WTC11 (cell line): ENCODE measurements around the gene ARHGEF10L. TPM values are rescaled to one million over a fixed set of nuclear protein-coding genes. Genes with fewer than 3 reads are reported as not detected.
A peak's percentile ranks its signal among the peaks of the same experiment; 100 is the strongest.

Experiments used
- ATAC-seq: fragments of 200-7000 bp; cut with Tn5 transposase; 2 replicates; pipeline ENCODE4 v1.10.0; 2021; ENCODE audit warnings: mild to moderate bottlenecking, moderate library complexity
- CTCF ChIA-PET: fragments of 300-600 bp; sonication (Branson Sonifier 250); formaldehyde crosslinking; loops from one replicate; lab custom pipeline; 2021; ENCODE audit warnings: antibody characterized with exemption; lab: Charles Lee
- POLR2A ChIA-PET: fragments of 350-600 bp; sonication (Branson Sonifier 250); formaldehyde crosslinking; loops from one replicate; lab custom pipeline; 2021; ENCODE audit warnings: antibody characterized with exemption; lab: Charles Lee
- DNase-seq: peaks from one replicate; pipeline ENCODE4 v3.0.0; 2021; ENCODE audit warnings: low spot score
- H3K27ac Mint-ChIP-seq: 2 replicates; pipeline ENCODE4 v1.8.0; 2021; ENCODE audit warnings: mixed read lengths
- H3K27me3 Mint-ChIP-seq: 2 replicates; pipeline ENCODE4 v1.8.0; 2021; ENCODE audit warnings: low read depth, mild to moderate bottlenecking, moderate library complexity, mixed read lengths
- H3K36me3 Mint-ChIP-seq: 2 replicates; pipeline ENCODE4 v1.8.0; 2021; ENCODE audit warnings: mixed read lengths
- H3K4me1 Mint-ChIP-seq: 2 replicates; pipeline ENCODE4 v1.8.0; 2022; ENCODE audit warnings: mixed read lengths
- H3K4me3 Mint-ChIP-seq: 2 replicates; pipeline ENCODE4 v1.8.0; 2021; ENCODE audit warnings: mild to moderate bottlenecking, moderate library complexity, mixed read lengths
- H3K9me3 Mint-ChIP-seq: 2 replicates; pipeline ENCODE4 v1.8.0; 2021; ENCODE audit warnings: mixed read lengths
- E2F1 ChIP-seq: sonication (generic); formaldehyde crosslinking; IDR thresholded peaks from 2 replicates; pipeline ENCODE4 v1.8.0; 2022; ENCODE audit warnings: mild to moderate bottlenecking, missing genetic modification reagents
- EMX1 ChIP-seq: fragments of 250-450 bp; sonication (Bioruptor Pico); IDR thresholded peaks from 2 replicates; pipeline ENCODE4 v1.8.0; 2021; ENCODE audit warnings: mild to moderate bottlenecking
- NFE2L1 ChIP-seq: sonication (generic); formaldehyde crosslinking; IDR thresholded peaks from 2 replicates; pipeline ENCODE4 v1.8.1; 2023; ENCODE audit warnings: missing genetic modification reagents
- NR1H2 ChIP-seq: sonication (generic); formaldehyde crosslinking; IDR thresholded peaks from 2 replicates; pipeline ENCODE4 v1.9.0; 2021; ENCODE audit warnings: mild to moderate bottlenecking, moderate library complexity, missing genetic modification reagents
- NR2C2 ChIP-seq: sonication (generic); formaldehyde crosslinking; IDR thresholded peaks from 2 replicates; pipeline ENCODE4 v1.8.0; 2022; ENCODE audit warnings: mild to moderate bottlenecking, missing genetic modification reagents
- STAT6 ChIP-seq: sonication (generic); formaldehyde crosslinking; conservative IDR thresholded peaks from 2 replicates; pipeline ENCODE4 v1.8.1; 2023; ENCODE audit warnings: mild to moderate bottlenecking, low read depth, missing genetic modification reagents, moderate library complexity
- TP53 ChIP-seq: sonication (generic); formaldehyde crosslinking; IDR thresholded peaks from 2 replicates; pipeline ENCODE4 v1.8.1; 2023; ENCODE audit warnings: mild to moderate bottlenecking, missing genetic modification reagents
- USF1 ChIP-seq: sonication (generic); formaldehyde crosslinking; IDR thresholded peaks from 2 replicates; pipeline ENCODE4 v1.8.0; 2022; ENCODE audit warnings: mild to moderate bottlenecking, missing genetic modification reagents
- ZNF219 ChIP-seq: sonication (generic); formaldehyde crosslinking; IDR thresholded peaks from 2 replicates; pipeline ENCODE4 v1.8.0; 2023; ENCODE audit warnings: missing genetic modification reagents, mild to moderate bottlenecking, borderline replicate concordance
- ZNF423 ChIP-seq: fragments of 250-450 bp; sonication (Bioruptor Pico); IDR thresholded peaks from 2 replicates; pipeline ENCODE4 v2.1.2; 2022; ENCODE audit warnings: mild to moderate bottlenecking, moderate library complexity
- total RNA-seq: library from RNA; stranded (reverse); gene quantifications from 3 replicates; pipeline ENCODE4 v1.2.3, GENCODE V29; 2021
- TF ChIP-seq, protein P1 (sequence below): sonication (generic); formaldehyde crosslinking; IDR thresholded peaks from 2 replicates; pipeline ENCODE4 v1.8.0; 2023; ENCODE audit warnings: missing genetic modification reagents, mild to moderate bottlenecking, borderline replicate concordance
- TF ChIP-seq, protein P2 (sequence below): fragments of 250-450 bp; sonication (Bioruptor Pico); conservative IDR thresholded peaks from 2 replicates; pipeline ENCODE4 v1.9.0; 2021; ENCODE audit warnings: mild to moderate bottlenecking
- TF ChIP-seq, protein P3 (sequence below): sonication (generic); formaldehyde crosslinking; IDR thresholded peaks from 2 replicates; pipeline ENCODE4 v1.8.1; 2023; ENCODE audit warnings: mild to moderate bottlenecking, missing genetic modification reagents, moderate library complexity

The ARHGEF10L gene
- total RNA-seq, 1 experiment from 2014 or later: 34.4 TPM

- CTCF ChIA-PET: interaction anchor here (0.8 to 6.8 kb wide), 5 partner anchors 10 to 76 kb away, joined by 3 to 41 read pairs (median 3); no protein-coding TSS in a partner anchor
- H3K9me3 Mint-ChIP-seq: no peaks in the 10 kb centered on the region
- ATAC-seq (no peak), DNase-seq (no peak)
- H3K27ac Mint-ChIP-seq: no peak overlapping the region
- POLR2A ChIA-PET: interaction anchor here (1.2 kb wide), 1 partner anchor 9 kb away, joined by 3 read pairs; no protein-coding TSS in a partner anchor
- peaks cover 43% of the 10 kb centered on the region for H3K4me1 Mint-ChIP-seq
- H3K4me3 Mint-ChIP-seq: no peak overlapping the region
- peaks cover under 1% of the 10 kb centered on the region; the same call in 1 of the 2 replicates for H3K27me3 Mint-ChIP-seq
- no peaks in the 10 kb centered on the region for H3K36me3 Mint-ChIP-seq
- TF ChIP-seq TP53 (CRISPR knock-in tag) (no peak), NR2C2 (CRISPR knock-in tag) (no peak), EMX1 (CRISPR knock-in tag) (no peak), NFE2L1 (no peak), STAT6 (no peak), ZNF219 (no peak), NR1H2 (CRISPR knock-in tag) (no peak), E2F1 (CRISPR knock-in tag) (no peak)
- TF ChIP-seq, protein P1, sequence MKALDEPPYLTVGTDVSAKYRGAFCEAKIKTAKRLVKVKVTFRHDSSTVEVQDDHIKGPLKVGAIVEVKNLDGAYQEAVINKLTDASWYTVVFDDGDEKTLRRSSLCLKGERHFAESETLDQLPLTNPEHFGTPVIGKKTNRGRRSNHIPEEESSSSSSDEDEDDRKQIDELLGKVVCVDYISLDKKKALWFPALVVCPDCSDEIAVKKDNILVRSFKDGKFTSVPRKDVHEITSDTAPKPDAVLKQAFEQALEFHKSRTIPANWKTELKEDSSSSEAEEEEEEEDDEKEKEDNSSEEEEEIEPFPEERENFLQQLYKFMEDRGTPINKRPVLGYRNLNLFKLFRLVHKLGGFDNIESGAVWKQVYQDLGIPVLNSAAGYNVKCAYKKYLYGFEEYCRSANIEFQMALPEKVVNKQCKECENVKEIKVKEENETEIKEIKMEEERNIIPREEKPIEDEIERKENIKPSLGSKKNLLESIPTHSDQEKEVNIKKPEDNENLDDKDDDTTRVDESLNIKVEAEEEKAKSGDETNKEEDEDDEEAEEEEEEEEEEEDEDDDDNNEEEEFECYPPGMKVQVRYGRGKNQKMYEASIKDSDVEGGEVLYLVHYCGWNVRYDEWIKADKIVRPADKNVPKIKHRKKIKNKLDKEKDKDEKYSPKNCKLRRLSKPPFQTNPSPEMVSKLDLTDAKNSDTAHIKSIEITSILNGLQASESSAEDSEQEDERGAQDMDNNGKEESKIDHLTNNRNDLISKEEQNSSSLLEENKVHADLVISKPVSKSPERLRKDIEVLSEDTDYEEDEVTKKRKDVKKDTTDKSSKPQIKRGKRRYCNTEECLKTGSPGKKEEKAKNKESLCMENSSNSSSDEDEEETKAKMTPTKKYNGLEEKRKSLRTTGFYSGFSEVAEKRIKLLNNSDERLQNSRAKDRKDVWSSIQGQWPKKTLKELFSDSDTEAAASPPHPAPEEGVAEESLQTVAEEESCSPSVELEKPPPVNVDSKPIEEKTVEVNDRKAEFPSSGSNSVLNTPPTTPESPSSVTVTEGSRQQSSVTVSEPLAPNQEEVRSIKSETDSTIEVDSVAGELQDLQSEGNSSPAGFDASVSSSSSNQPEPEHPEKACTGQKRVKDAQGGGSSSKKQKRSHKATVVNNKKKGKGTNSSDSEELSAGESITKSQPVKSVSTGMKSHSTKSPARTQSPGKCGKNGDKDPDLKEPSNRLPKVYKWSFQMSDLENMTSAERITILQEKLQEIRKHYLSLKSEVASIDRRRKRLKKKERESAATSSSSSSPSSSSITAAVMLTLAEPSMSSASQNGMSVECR (CRISPR knock-in tag): no peak
- TF ChIP-seq, protein P2, sequence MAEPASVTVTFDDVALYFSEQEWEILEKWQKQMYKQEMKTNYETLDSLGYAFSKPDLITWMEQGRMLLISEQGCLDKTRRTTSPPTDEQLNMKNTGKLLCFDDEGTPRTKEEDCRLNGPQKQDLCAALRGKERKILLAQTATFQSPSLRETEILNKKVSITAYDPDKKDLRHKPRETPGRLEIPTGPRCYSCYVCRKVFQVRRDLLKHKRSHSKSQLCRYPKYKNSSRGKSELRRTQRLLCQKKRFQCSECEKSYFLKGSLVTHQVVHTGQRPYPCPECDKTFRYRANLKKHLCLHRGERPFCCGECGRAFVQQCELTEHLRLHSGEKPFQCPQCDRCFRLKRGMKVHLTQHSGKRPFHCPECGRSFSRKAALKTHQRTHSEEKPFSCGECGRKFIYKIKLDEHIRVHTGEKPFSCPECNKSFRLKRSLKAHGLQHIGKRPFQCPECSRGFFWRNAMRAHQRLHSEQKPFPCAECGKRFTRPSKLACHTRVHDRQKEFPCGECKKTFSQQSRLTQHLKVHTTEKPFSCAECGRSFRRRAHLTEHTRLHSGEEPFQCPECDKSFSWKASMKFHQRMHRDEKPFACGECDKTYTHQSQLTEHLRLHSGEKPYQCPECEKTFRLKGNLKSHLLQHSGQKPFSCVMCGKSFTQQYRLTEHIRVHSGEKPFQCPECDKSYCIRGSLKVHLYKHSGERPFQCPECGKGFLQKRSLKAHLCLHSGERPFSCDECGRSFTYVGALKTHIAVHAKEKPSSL (CRISPR knock-in tag): no peak
- TF ChIP-seq, all 79 proteins: peak for 0
These were observed 8.2 kb upstream of the ARHGEF10L start for GRCh38 chr1:17531343-17531681.

- ChIA-PET CTCF (interaction anchor here (0.6 to 6.8 kb wide), 8 partner anchors 9 to 75 kb away, joined by 3 to 41 read pairs (median 3); no protein-coding TSS in a partner anchor), POLR2A (interaction anchor here (1.2 to 1.5 kb wide), 2 partner anchors 9 to 18 kb away, joined by 3 read pairs; no protein-coding TSS in a partner anchor)
- Mint-ChIP-seq H3K4me3 (no peak overlapping the region), H3K27me3 (no peaks in the 10 kb centered on the region), H3K27ac (peak overlapping the region; percentile 36; the same call in 1 of the 2 replicates), H3K36me3 (no peaks in the 10 kb centered on the region), H3K9me3 (no peaks in the 10 kb centered on the region), H3K4me1 (peaks cover 45% of the 10 kb centered on the region)
- ATAC-seq (peak; percentile 43), DNase-seq (no peak)
- TF ChIP-seq ZNF423 (CRISPR knock-in tag): no peak
- TF ChIP-seq, protein P3, sequence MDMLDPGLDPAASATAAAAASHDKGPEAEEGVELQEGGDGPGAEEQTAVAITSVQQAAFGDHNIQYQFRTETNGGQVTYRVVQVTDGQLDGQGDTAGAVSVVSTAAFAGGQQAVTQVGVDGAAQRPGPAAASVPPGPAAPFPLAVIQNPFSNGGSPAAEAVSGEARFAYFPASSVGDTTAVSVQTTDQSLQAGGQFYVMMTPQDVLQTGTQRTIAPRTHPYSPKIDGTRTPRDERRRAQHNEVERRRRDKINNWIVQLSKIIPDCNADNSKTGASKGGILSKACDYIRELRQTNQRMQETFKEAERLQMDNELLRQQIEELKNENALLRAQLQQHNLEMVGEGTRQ (CRISPR knock-in tag): peak; percentile 50
- TF ChIP-seq USF1 (CRISPR knock-in tag): peak; percentile 38; the same call in 1 of the 2 replicates
These were observed 7.6 kb upstream of the ARHGEF10L start for GRCh38 chr1:17531682-17532487.
